Astrocyte (in vitro differentiated cells and primary cell): ENCODE results near the gene LRRN4CL.

ENCODE experiments used
- CTCF ChIP-seq: IDR thresholded peaks from 2 replicates; pipeline ENCODE4 v1.5.1; 2011; ENCODE audit warnings: low read depth, mild to moderate bottlenecking, inconsistent platforms, low read length, moderate library complexity; ENCODE audit not compliant: insufficient read depth
- EZH2 ChIP-seq: IDR thresholded peaks from 2 replicates; pipeline ENCODE4 v1.6.1; 2012; ENCODE audit warnings: mild to moderate bottlenecking, low read length, inconsistent platforms; ENCODE audit not compliant: insufficient read depth

- no peak for TF ChIP-seq CTCF
- TF ChIP-seq EZH2, result no peak
Measured at GRCh38 chr11:62677714-62678113, 11.6 kb downstream of the LRRN4CL start.
